WTC11 (cell line): ENCODE data around the gene FAM25A. TPM values are rescaled to one million over a fixed set of nuclear protein-coding genes. Genes with fewer than 3 reads are reported as not detected.

ENCODE experiments used
- ATAC-seq: fragments of 200-7000 bp; cut with Tn5 transposase; 2 replicates; pipeline ENCODE4 v1.10.0; 2021; ENCODE audit warnings: mild to moderate bottlenecking, moderate library complexity
- CTCF ChIA-PET: fragments of 300-600 bp; sonication (Branson Sonifier 250); formaldehyde crosslinking; loops from one replicate; lab custom pipeline; 2021; ENCODE audit warnings: antibody characterized with exemption; lab: Charles Lee
- POLR2A ChIA-PET: fragments of 350-600 bp; sonication (Branson Sonifier 250); formaldehyde crosslinking; loops from one replicate; lab custom pipeline; 2021; ENCODE audit warnings: antibody characterized with exemption; lab: Charles Lee
- DNase-seq: peaks from one replicate; pipeline ENCODE4 v3.0.0; 2021; ENCODE audit warnings: low spot score
- H3K27ac Mint-ChIP-seq: 2 replicates; pipeline ENCODE4 v1.8.0; 2021; ENCODE audit warnings: mixed read lengths
- H3K27me3 Mint-ChIP-seq: 2 replicates; pipeline ENCODE4 v1.8.0; 2021; ENCODE audit warnings: low read depth, mild to moderate bottlenecking, moderate library complexity, mixed read lengths
- H3K36me3 Mint-ChIP-seq: 2 replicates; pipeline ENCODE4 v1.8.0; 2021; ENCODE audit warnings: mixed read lengths
- H3K4me1 Mint-ChIP-seq: 2 replicates; pipeline ENCODE4 v1.8.0; 2022; ENCODE audit warnings: mixed read lengths
- H3K4me3 Mint-ChIP-seq: 2 replicates; pipeline ENCODE4 v1.8.0; 2021; ENCODE audit warnings: mild to moderate bottlenecking, moderate library complexity, mixed read lengths
- H3K9me3 Mint-ChIP-seq: 2 replicates; pipeline ENCODE4 v1.8.0; 2021; ENCODE audit warnings: mixed read lengths
- ATF3 ChIP-seq: sonication (generic); formaldehyde crosslinking; conservative IDR thresholded peaks from 2 replicates; pipeline ENCODE4 v1.8.1; 2022; ENCODE audit warnings: mild to moderate bottlenecking, missing genetic modification reagents
- CTCF ChIP-seq: fragments of 200-600 bp; IDR thresholded peaks from 2 replicates; pipeline ENCODE4 v1.8.0; 2022; ENCODE audit warnings: antibody characterized with exemption
- FOXK1 ChIP-seq: sonication (generic); formaldehyde crosslinking; IDR thresholded peaks from 2 replicates; pipeline ENCODE4 v1.8.0; 2022; ENCODE audit warnings: mild to moderate bottlenecking, moderate library complexity, missing genetic modification reagents
- FOXP1 ChIP-seq: sonication (generic); formaldehyde crosslinking; IDR thresholded peaks from 2 replicates; pipeline ENCODE4 v1.8.0; 2022; ENCODE audit warnings: missing genetic modification reagents, mild to moderate bottlenecking, moderate library complexity, borderline replicate concordance
- GABPB1 ChIP-seq: sonication (generic); formaldehyde crosslinking; IDR thresholded peaks from 2 replicates; pipeline ENCODE4 v1.8.1; 2023; ENCODE audit warnings: mild to moderate bottlenecking, missing genetic modification reagents
- KAT7 ChIP-seq: sonication (generic); formaldehyde crosslinking; IDR thresholded peaks from 2 replicates; pipeline ENCODE4 v1.8.1; 2023; ENCODE audit warnings: missing genetic modification reagents, mild to moderate bottlenecking, borderline replicate concordance
- MAX ChIP-seq: sonication (generic); formaldehyde crosslinking; IDR thresholded peaks from 2 replicates; pipeline ENCODE4 v1.8.0; 2022; ENCODE audit warnings: mild to moderate bottlenecking, missing genetic modification reagents
- NFYB ChIP-seq: sonication (generic); formaldehyde crosslinking; conservative IDR thresholded peaks from 2 replicates; pipeline ENCODE4 v1.8.0; 2022; ENCODE audit warnings: low read depth, missing genetic modification reagents
- PREB ChIP-seq: sonication (generic); formaldehyde crosslinking; IDR thresholded peaks from 2 replicates; pipeline ENCODE4 v1.8.1; 2022; ENCODE audit warnings: mild to moderate bottlenecking, missing genetic modification reagents, moderate library complexity, borderline replicate concordance
- PRRX2 ChIP-seq: fragments of 250-450 bp; sonication (Bioruptor Pico); IDR thresholded peaks from 2 replicates; pipeline ENCODE4 v1.8.0; 2021; ENCODE audit warnings: mild to moderate bottlenecking
- ZNF232 ChIP-seq: sonication (generic); formaldehyde crosslinking; IDR thresholded peaks from 2 replicates; pipeline ENCODE4 v1.8.0; 2022; ENCODE audit warnings: mild to moderate bottlenecking, missing genetic modification reagents
- total RNA-seq: library from RNA; stranded (reverse); gene quantifications from 3 replicates; pipeline ENCODE4 v1.2.3, GENCODE V29; 2021
- TF ChIP-seq, protein P1 (sequence below): fragments of 250-450 bp; sonication (Bioruptor Pico); conservative IDR thresholded peaks from 2 replicates; pipeline ENCODE4 v1.9.0; 2021; ENCODE audit warnings: mild to moderate bottlenecking
- TF ChIP-seq, protein P2 (sequence below): sonication (generic); formaldehyde crosslinking; IDR thresholded peaks from 2 replicates; pipeline ENCODE4 v1.8.1; 2023; ENCODE audit warnings: mild to moderate bottlenecking, missing genetic modification reagents, moderate library complexity

Gene FAM25A
- total RNA-seq, 1 experiment from 2014 or later, result not detected

- Mint-ChIP-seq H3K27ac (no peak overlapping the region), H3K36me3 (no peaks in the 10 kb centered on the region), H3K9me3 (no peaks in the 10 kb centered on the region), H3K27me3 (peaks cover 53% of the 10 kb centered on the region), H3K4me3 (peak overlapping the region; percentile 7; the same call in 1 of the 2 replicates), H3K4me1 (peaks cover 38% of the 10 kb centered on the region)
- POLR2A ChIA-PET, result no interaction called here
- peak; percentile 17 for DNase-seq
- no peak for TF ChIP-seq FOXK1 (CRISPR knock-in tag)
- no peak for TF ChIP-seq GABPB1 (CRISPR knock-in tag)
- no peak for TF ChIP-seq ATF3
- no peak for TF ChIP-seq PREB (CRISPR knock-in tag)
- no peak for TF ChIP-seq NFYB (CRISPR knock-in tag)
- TF ChIP-seq MAX (CRISPR knock-in tag), result no peak
- no peak for TF ChIP-seq CTCF
- TF ChIP-seq, protein P1, sequence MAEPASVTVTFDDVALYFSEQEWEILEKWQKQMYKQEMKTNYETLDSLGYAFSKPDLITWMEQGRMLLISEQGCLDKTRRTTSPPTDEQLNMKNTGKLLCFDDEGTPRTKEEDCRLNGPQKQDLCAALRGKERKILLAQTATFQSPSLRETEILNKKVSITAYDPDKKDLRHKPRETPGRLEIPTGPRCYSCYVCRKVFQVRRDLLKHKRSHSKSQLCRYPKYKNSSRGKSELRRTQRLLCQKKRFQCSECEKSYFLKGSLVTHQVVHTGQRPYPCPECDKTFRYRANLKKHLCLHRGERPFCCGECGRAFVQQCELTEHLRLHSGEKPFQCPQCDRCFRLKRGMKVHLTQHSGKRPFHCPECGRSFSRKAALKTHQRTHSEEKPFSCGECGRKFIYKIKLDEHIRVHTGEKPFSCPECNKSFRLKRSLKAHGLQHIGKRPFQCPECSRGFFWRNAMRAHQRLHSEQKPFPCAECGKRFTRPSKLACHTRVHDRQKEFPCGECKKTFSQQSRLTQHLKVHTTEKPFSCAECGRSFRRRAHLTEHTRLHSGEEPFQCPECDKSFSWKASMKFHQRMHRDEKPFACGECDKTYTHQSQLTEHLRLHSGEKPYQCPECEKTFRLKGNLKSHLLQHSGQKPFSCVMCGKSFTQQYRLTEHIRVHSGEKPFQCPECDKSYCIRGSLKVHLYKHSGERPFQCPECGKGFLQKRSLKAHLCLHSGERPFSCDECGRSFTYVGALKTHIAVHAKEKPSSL (CRISPR knock-in tag), result no peak
- ATAC-seq, result no peak
- CTCF ChIA-PET, result no interaction called here
Observed at GRCh38 chr10:86972613-86973380, 47.3 kb upstream of the FAM25A start.

DNA sequence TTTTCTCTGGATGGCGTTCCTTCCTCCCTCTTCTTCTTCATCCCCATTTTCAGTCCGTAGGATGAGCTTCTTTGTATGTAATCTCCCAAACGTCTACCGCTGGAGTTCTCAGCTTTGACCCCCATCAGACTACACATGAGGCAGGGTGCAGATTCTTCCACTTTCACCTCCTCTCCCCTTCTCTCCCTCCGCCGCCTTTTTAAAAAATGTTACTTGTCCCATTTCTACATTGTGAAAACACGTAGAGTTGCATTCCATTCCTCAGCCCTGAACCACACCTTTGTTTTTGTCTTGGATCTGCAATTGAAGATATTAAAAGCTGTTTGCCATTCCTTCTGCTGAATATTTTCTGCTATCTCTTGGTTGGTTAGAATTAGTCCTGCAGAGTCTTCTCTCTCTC, 45.6 kb upstream of the FAM25A start:
- Mint-ChIP-seq H3K27me3 (peaks cover 41% of the 10 kb centered on the region), H3K4me3 (no peak overlapping the region), H3K9me3 (no peaks in the 10 kb centered on the region), H3K4me1 (peaks cover 31% of the 10 kb centered on the region), H3K36me3 (no peaks in the 10 kb centered on the region), H3K27ac (no peak overlapping the region; the same call in 1 of the 2 replicates)
- no peak for ATAC-seq
- CTCF ChIA-PET, result interaction anchor here (1.0 kb wide), 2 partner anchors 14 to 35 kb away, joined by 3 read pairs; no protein-coding TSS in a partner anchor
- TF ChIP-seq, protein P2, sequence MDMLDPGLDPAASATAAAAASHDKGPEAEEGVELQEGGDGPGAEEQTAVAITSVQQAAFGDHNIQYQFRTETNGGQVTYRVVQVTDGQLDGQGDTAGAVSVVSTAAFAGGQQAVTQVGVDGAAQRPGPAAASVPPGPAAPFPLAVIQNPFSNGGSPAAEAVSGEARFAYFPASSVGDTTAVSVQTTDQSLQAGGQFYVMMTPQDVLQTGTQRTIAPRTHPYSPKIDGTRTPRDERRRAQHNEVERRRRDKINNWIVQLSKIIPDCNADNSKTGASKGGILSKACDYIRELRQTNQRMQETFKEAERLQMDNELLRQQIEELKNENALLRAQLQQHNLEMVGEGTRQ (CRISPR knock-in tag), result no peak
- no peak for TF ChIP-seq KAT7 (CRISPR knock-in tag)
- TF ChIP-seq ZNF232 (CRISPR knock-in tag), result no peak
- TF ChIP-seq FOXP1 (CRISPR knock-in tag), result no peak
- no peak for TF ChIP-seq MAX (CRISPR knock-in tag)
- no peak for TF ChIP-seq PRRX2 (CRISPR knock-in tag)
- POLR2A ChIA-PET, result no interaction called here
- DNase-seq, result no peak
